Osteocyte (in vitro differentiated cells): ENCODE measurements around the gene ENOX1. TPM values are rescaled to one million over a fixed set of nuclear protein-coding genes. Genes with fewer than 3 reads are reported as not detected.

Experiments
- DNase-seq: peaks from one replicate; pipeline ENCODE4 v3.0.0; 2021; ENCODE audit warnings: mixed read lengths; ENCODE audit not compliant: unreplicated experiment; ENCODE audit errors: extremely low spot score
- H3K27ac Mint-ChIP-seq: one replicate; pipeline ENCODE4 v1.8.0; 2021; ENCODE audit warnings: mild to moderate bottlenecking, mixed read lengths; ENCODE audit not compliant: unreplicated experiment
- H3K27me3 Mint-ChIP-seq: one replicate; pipeline ENCODE4 v1.8.0; 2021; ENCODE audit warnings: mixed read lengths; ENCODE audit not compliant: unreplicated experiment
- H3K36me3 Mint-ChIP-seq: one replicate; pipeline ENCODE4 v1.8.0; 2021; ENCODE audit warnings: mixed read lengths; ENCODE audit not compliant: unreplicated experiment
- H3K4me1 Mint-ChIP-seq: one replicate; pipeline ENCODE4 v1.8.0; 2021; ENCODE audit warnings: mixed read lengths; ENCODE audit not compliant: unreplicated experiment
- H3K4me3 Mint-ChIP-seq: one replicate; pipeline ENCODE4 v1.8.0; 2021; ENCODE audit warnings: mild to moderate bottlenecking, moderate library complexity, mixed read lengths; ENCODE audit not compliant: unreplicated experiment
- H3K9me3 Mint-ChIP-seq: one replicate; pipeline ENCODE4 v1.8.0; 2021; ENCODE audit warnings: mixed read lengths; ENCODE audit not compliant: unreplicated experiment
- CTCF ChIP-seq: fragments of 200-600 bp; sonication (generic); IDR thresholded peaks from 2 replicates; pipeline ENCODE4 v1.5.0; 2021; ENCODE audit warnings: antibody characterized with exemption, mild to moderate bottlenecking, moderate library complexity
- total RNA-seq: library from RNA; stranded (reverse); gene quantifications from 2 replicates; pipeline ENCODE4 v1.2.1, GENCODE V29; 2021

Gene ENOX1
- total RNA-seq, 1 donor from 2014 or later = 5.9 TPM

GRCh38 chr13:43647471-43647870 is 139.3 kb downstream of the ENOX1 start:
- Mint-ChIP-seq H3K9me3 (peaks cover 7% of the 10 kb centered on the region), H3K27ac (no peak overlapping the region), H3K4me1 (no peaks in the 10 kb centered on the region), H3K36me3 (no peaks in the 10 kb centered on the region), H3K27me3 (no peaks in the 10 kb centered on the region), H3K4me3 (no peak overlapping the region)
- TF ChIP-seq CTCF = no peak
- no peak for DNase-seq

- Mint-ChIP-seq H3K27ac (no peak overlapping the region), H3K27me3 (no peaks in the 10 kb centered on the region), H3K4me1 (no peaks in the 10 kb centered on the region), H3K9me3 (no peaks in the 10 kb centered on the region), H3K36me3 (no peaks in the 10 kb centered on the region), H3K4me3 (no peak overlapping the region)
- TF ChIP-seq CTCF = no peak
- no peak for DNase-seq
Measured at GRCh38 chr13:43640476-43640875, 146.3 kb downstream of the ENOX1 start.

- peaks cover 1% of the 10 kb centered on the region for H3K4me1 Mint-ChIP-seq
- DNase-seq = no peak
- H3K27me3 Mint-ChIP-seq = no peaks in the 10 kb centered on the region
- H3K27ac Mint-ChIP-seq = no peak overlapping the region
- H3K9me3 Mint-ChIP-seq = no peaks in the 10 kb centered on the region
- no peak overlapping the region for H3K4me3 Mint-ChIP-seq
- TF ChIP-seq CTCF = no peak
- peaks cover 7% of the 10 kb centered on the region for H3K36me3 Mint-ChIP-seq
Measured at GRCh38 chr13:43631106-43631505, 155.7 kb downstream of the ENOX1 start.

GRCh38 chr13:43629691-43630480 is 156.9 kb downstream of the ENOX1 start:
- Mint-ChIP-seq H3K36me3 (peaks cover 7% of the 10 kb centered on the region), H3K27me3 (no peaks in the 10 kb centered on the region), H3K27ac (no peak overlapping the region), H3K4me3 (no peak overlapping the region), H3K4me1 (peaks cover 1% of the 10 kb centered on the region), H3K9me3 (no peaks in the 10 kb centered on the region)
- TF ChIP-seq CTCF = no peak
- no peak for DNase-seq

GRCh38 chr13:43626994-43627393 is 159.8 kb downstream of the ENOX1 start:
- Mint-ChIP-seq H3K4me3 (no peak overlapping the region), H3K9me3 (peaks cover 6% of the 10 kb centered on the region), H3K27me3 (no peaks in the 10 kb centered on the region), H3K27ac (no peak overlapping the region), H3K36me3 (peaks cover 15% of the 10 kb centered on the region), H3K4me1 (peaks cover 1% of the 10 kb centered on the region)
- no peak for DNase-seq
- TF ChIP-seq CTCF = no peak
